SK-N-SH (cell line): ENCODE measurements around the gene CDHR4. TPM values are rescaled to one million over a fixed set of nuclear protein-coding genes. Genes with fewer than 3 reads are reported as not detected.

Source experiments
- CTCF ChIA-PET: fragments of 300-600, 350-600 bp; formaldehyde crosslinking; extraction: SDS; loops from one replicate; lab custom pipeline; 2021; lab: Yijun Ruan, JAX
- POLR2A ChIA-PET: fragments of 350-600 bp; sonication (Branson Sonifier 250); formaldehyde crosslinking; extraction: SDS; loops from one replicate; lab custom pipeline; 2020; ENCODE audit warnings: antibody characterized with exemption, inconsistent platforms; lab: Yijun Ruan, JAX
- DNase-seq: peaks from one replicate; pipeline ENCODE4 v3.0.0; 2012
- H2AFZ ChIP-seq: fragments of 200-600 bp; sonication (generic); 2 replicates; pipeline ENCODE4 v1.8.1; 2016; ENCODE audit warnings: antibody characterized with exemption, mild to moderate bottlenecking, low read depth
- H3F3A ChIP-seq: fragments of 200-600 bp; sonication (generic); replicated peaks from 2 replicates; pipeline ENCODE3; 2016; ENCODE audit warnings: antibody characterized with exemption, mild to moderate bottlenecking; ENCODE audit not compliant: insufficient read depth
- H3K27ac ChIP-seq, 2 experiments: fragments of 200-500 bp in 1 of 2; fragments of 200-600 bp in 1 of 2; sonication (Bioruptor generic) in 1 of 2; sonication (generic), shearing (Covaris generic) in 1 of 2; 2 replicates each; pipeline versions ENCODE4 v1.5.1 to v1.6.1; 2014 to 2016; ENCODE audit warnings: low read depth in 2 of 2, inconsistent platforms in 1 of 2, low read length in 1 of 2, mild to moderate bottlenecking in 1 of 2, mixed read lengths in 1 of 2
- H3K27me3 ChIP-seq: fragments of 200-600 bp; sonication (generic), shearing (Covaris generic); 2 replicates; pipeline ENCODE4 v1.6.1; 2016; ENCODE audit warnings: mixed run types; ENCODE audit not compliant: insufficient read depth
- H3K36me3 ChIP-seq, 2 experiments: fragments of 200-500 bp in 1 of 2; fragments of 200-600 bp in 1 of 2; sonication (Bioruptor generic) in 1 of 2; sonication (generic) in 1 of 2; replicated peaks in 1 of 2; 2 replicates each; pipeline versions ENCODE3 to v1.5.1; 2014 to 2016; ENCODE audit warnings: low read length in 1 of 2, mild to moderate bottlenecking in 1 of 2; ENCODE audit not compliant: insufficient read depth in 2 of 2, control insufficient read depth in 1 of 2
- H3K4me1 ChIP-seq, 2 experiments: fragments of 200-500 bp in 1 of 2; fragments of 200-600 bp in 1 of 2; sonication (Bioruptor generic) in 1 of 2; sonication (generic), shearing (Covaris generic) in 1 of 2; 2 replicates each; pipeline versions ENCODE4 v1.5.1 to v1.6.1; 2014 to 2016; ENCODE audit warnings: low read depth in 1 of 2, low read length in 1 of 2, mixed run types in 1 of 2; ENCODE audit not compliant: insufficient read depth in 2 of 2, control insufficient read depth in 1 of 2
- H3K4me2 ChIP-seq: fragments of 200-600 bp; sonication (generic), shearing (Covaris generic); 2 replicates; pipeline ENCODE4 v1.6.1; 2017; ENCODE audit warnings: mixed run types
- H3K4me3 ChIP-seq, 2 experiments: fragments of 200-500 bp in 1 of 2; fragments of 200-600 bp in 1 of 2; sonication (Bioruptor generic) in 1 of 2; sonication (generic), shearing (Covaris generic) in 1 of 2; 2 replicates each; pipeline versions ENCODE4 v1.5.1 to v1.8.1; 2014 to 2016; ENCODE audit warnings: low read depth in 2 of 2, inconsistent platforms in 1 of 2, low read length in 1 of 2, mild to moderate bottlenecking in 1 of 2, mixed read lengths in 1 of 2, moderate library complexity in 1 of 2
- H3K79me2 ChIP-seq: fragments of 200-600 bp; sonication (generic); 2 replicates; pipeline ENCODE4 v1.8.1; 2017; ENCODE audit warnings: mild to moderate bottlenecking; ENCODE audit not compliant: insufficient read depth
- H3K9ac ChIP-seq: fragments of 200-600 bp; sonication (generic); 2 replicates; pipeline ENCODE4 v1.6.1; 2017; ENCODE audit warnings: mixed run types
- H3K9me2 ChIP-seq: fragments of 200-600 bp; sonication (generic); 2 replicates; pipeline ENCODE4 v1.6.1; 2017; ENCODE audit warnings: mixed run types
- H3K9me3 ChIP-seq: fragments of 200-600 bp; sonication (generic); 2 replicates; pipeline ENCODE4 v1.6.1; 2017; ENCODE audit warnings: mixed run types, mild to moderate bottlenecking, moderate library complexity
- H4K20me1 ChIP-seq: fragments of 200-600 bp; sonication (generic); 2 replicates; pipeline ENCODE4 v1.6.1; 2017; ENCODE audit warnings: mild to moderate bottlenecking, mixed run types; ENCODE audit not compliant: insufficient read depth
- EZH2phosphoT487 ChIP-seq: fragments of 200-600 bp; sonication (generic); IDR thresholded peaks from 2 replicates; pipeline ENCODE4 v1.6.1; 2017; ENCODE audit warnings: low read depth, mixed run types, mild to moderate bottlenecking, antibody characterized with exemption, moderate library complexity, borderline replicate concordance
- FOXJ3 ChIP-seq: sonication (generic); formaldehyde crosslinking; IDR thresholded peaks from 2 replicates; pipeline ENCODE4 v1.5.1; 2020; ENCODE audit warnings: mild to moderate bottlenecking, missing genetic modification reagents
- GABPA ChIP-seq: IDR thresholded peaks from 2 replicates; pipeline ENCODE4 v1.4.0; 2012; ENCODE audit warnings: low read depth, mild to moderate bottlenecking
- MXI1 ChIP-seq: IDR thresholded peaks from 2 replicates; pipeline ENCODE4 v1.6.1; 2012; ENCODE audit warnings: mild to moderate bottlenecking, low read depth, low read length, improper control_type of control experiment
- PBX3 ChIP-seq: IDR thresholded peaks from 2 replicates; pipeline ENCODE4; 2012
- POLR2AphosphoS5 ChIP-seq: IDR thresholded peaks from 2 replicates; pipeline ENCODE4 v1.6.1; 2012; ENCODE audit warnings: low read depth, low read length
- RCOR1 ChIP-seq: fragments of 150-350 bp; IDR thresholded peaks from 2 replicates; pipeline ENCODE4 v1.6.1; 2017; ENCODE audit warnings: antibody characterized with exemption, low read length
- RFX5 ChIP-seq: IDR thresholded peaks from 2 replicates; pipeline ENCODE4 v1.6.1; 2012; ENCODE audit warnings: mild to moderate bottlenecking, improper control_type of control experiment, low read length
- SIN3A ChIP-seq: IDR thresholded peaks from 2 replicates; pipeline ENCODE4 v1.6.1; 2012; ENCODE audit warnings: low read depth, mild to moderate bottlenecking, low read length, moderate library complexity, borderline replicate concordance
- TAF1 ChIP-seq: IDR thresholded peaks from 2 replicates; pipeline ENCODE4 v1.6.1; 2012; ENCODE audit warnings: low read depth, mild to moderate bottlenecking, low read length, moderate library complexity, borderline replicate concordance
- TCF12 ChIP-seq: IDR thresholded peaks from 2 replicates; pipeline ENCODE4 v1.4.0; 2012
- TEAD4 ChIP-seq: IDR thresholded peaks from 2 replicates; pipeline ENCODE4 v1.4.0; 2012; ENCODE audit warnings: mild to moderate bottlenecking, borderline replicate concordance; ENCODE audit not compliant: insufficient read depth
- USF2 ChIP-seq: fragments of 150-350 bp; IDR thresholded peaks from 2 replicates; pipeline ENCODE4 v1.6.1; 2017; ENCODE audit warnings: antibody characterized with exemption, low read length, low read depth, borderline replicate concordance
- WGBS: methylation state at CpG from one replicate; pipeline ENCODE4 v1.1.6; 2017; ENCODE audit warnings: low lambda C conversion rate; 5-methylcytosine and 5-hydroxymethylcytosine counted together
- polyA plus RNA-seq, 3 experiments: library from polyadenylated mRNA; depleted of rRNA; stranded (reverse); fragments of >200 nt; gene quantifications; 2 replicates each; pipeline ENCODE4 v1.2.3, GENCODE V29; 2012

Gene CDHR4
- polyA plus RNA-seq, 1 of the 3 experiments (the other 2 are of a cell fraction) = 0.07 TPM

GRCh38 chr3:49805367-49805782 is 5.7 kb upstream of the CDHR4 start:
- peaks cover 16 to 64% of the 10 kb centered on the region in 2 experiments for H3K4me1 ChIP-seq
- no peaks in the 10 kb centered on the region for H3K36me3 ChIP-seq
- WGBS = 66% methylated on average over 3 of the region's 3 CpGs
- TF ChIP-seq EZH2phosphoT487 (no peak), TCF12 (peak; percentile 72), MXI1 (0 out of 2 replicates have a peak, but pooled peaks have one; percentile 17)
- no peak overlapping the region for H2AFZ ChIP-seq
- H3K4me3 ChIP-seq = no peak overlapping the region
- peak; percentile 55 for DNase-seq
- peak overlapping the region; percentile 95; the same call in 1 of the 2 replicates for H3K4me2 ChIP-seq
- CTCF ChIA-PET = interaction anchor here (1.0 to 17.6 kb wide), 5 partner anchors 13 to 102 kb away, joined by 3 to 386 read pairs (median 3); no protein-coding TSS in a partner anchor
- H3K27me3 ChIP-seq = no peaks in the 10 kb centered on the region
- H3K79me2 ChIP-seq = no peaks in the 10 kb centered on the region
- no peaks in the 10 kb centered on the region for H3K9me3 ChIP-seq
- H4K20me1 ChIP-seq = no peaks in the 10 kb centered on the region
- POLR2A ChIA-PET = interaction anchor here (0.6 to 5.0 kb wide), 5 partner anchors 19 to 135 kb away, joined by 3 to 37 read pairs (median 4); partner anchors contain the start of gene RBM6
- H3F3A ChIP-seq = no peaks in the 10 kb centered on the region
- H3K27ac ChIP-seq = peak overlapping the region in 1 of 2 experiments; percentile 98; a peak in 2 of 4 replicates
- H3K9me2 ChIP-seq = no peaks in the 10 kb centered on the region
- H3K9ac ChIP-seq = no peak overlapping the region

- Histone ChIP-seq H3F3A (no peaks in the 10 kb centered on the region), H3K9ac (no peak overlapping the region), H3K79me2 (no peaks in the 10 kb centered on the region), H3K27me3 (no peaks in the 10 kb centered on the region), H3K4me2 (peak overlapping the region; percentile 95), H3K36me3 (no peaks in the 10 kb centered on the region), H4K20me1 (no peaks in the 10 kb centered on the region)
- POLR2A ChIA-PET = interaction anchor here (1.0 to 5.0 kb wide), 4 partner anchors 22 to 136 kb away, joined by 3 to 37 read pairs (median 8); partner anchors contain the start of gene RBM6
- no peak for TF ChIP-seq FOXJ3
- TF ChIP-seq, all 33 proteins: peak for 0
- Histone ChIP-seq H3K9me3 (no peaks in the 10 kb centered on the region), H3K27ac (peak overlapping the region in 1 of 2 experiments; percentile 98; a peak in 2 of 4 replicates), H3K4me1 (peaks cover 16 to 58% of the 10 kb centered on the region in 2 experiments), H3K4me3 (peak overlapping the region; percentile 83 to 94; a peak in 3 of 4 replicates), H2AFZ (no peak overlapping the region), H3K9me2 (no peaks in the 10 kb centered on the region)
- no peak for DNase-seq
- CTCF ChIA-PET = interaction anchor here (0.8 to 17.6 kb wide), 17 partner anchors 7 to 285 kb away, joined by 3 to 386 read pairs (median 6); partner anchors contain the start of genes CAMKV, IP6K1 and RBM6
- WGBS = 88% methylated on average over 9 of the region's 26 CpGs
Measured at GRCh38 chr3:49804141-49805041, 4.7 kb upstream of the CDHR4 start.

GRCh38 chr3:49803465-49804140 is 3.9 kb upstream of the CDHR4 start:
- no peaks in the 10 kb centered on the region for H3F3A ChIP-seq
- peak overlapping the region; percentile 83 to 94 for H3K4me3 ChIP-seq
- peak overlapping the region; percentile 95 for H3K4me2 ChIP-seq
- 0% methylated on average over 22 of the region's 41 CpGs for WGBS
- DNase-seq = peak; percentile 84
- H4K20me1 ChIP-seq = no peaks in the 10 kb centered on the region
- peak overlapping the region; percentile 95 for H2AFZ ChIP-seq
- ChIA-PET CTCF (interaction anchor here (0.6 to 17.6 kb wide), 35 partner anchors 8 to 355 kb away, joined by 3 to 386 read pairs (median 6); partner anchors contain the start of genes AMIGO3, CAMKV, GMPPB and IP6K1), POLR2A (interaction anchor here (0.6 to 5.0 kb wide), 9 partner anchors 36 to 151 kb away, joined by 3 to 37 read pairs (median 3); partner anchors contain the start of genes MON1A and RBM6)
- H3K36me3 ChIP-seq = no peaks in the 10 kb centered on the region
- H3K4me1 ChIP-seq = peaks cover 16 to 50% of the 10 kb centered on the region in 2 experiments
- no peaks in the 10 kb centered on the region for H3K9me2 ChIP-seq
- no peaks in the 10 kb centered on the region for H3K27me3 ChIP-seq
- no peaks in the 10 kb centered on the region for H3K79me2 ChIP-seq
- H3K9me3 ChIP-seq = no peaks in the 10 kb centered on the region
- H3K27ac ChIP-seq = peak overlapping the region; percentile 13 to 98; a peak in 3 of 4 replicates
- H3K9ac ChIP-seq = peak overlapping the region; percentile 73; the same call in 1 of the 2 replicates
- TF ChIP-seq TEAD4 = no peak
- TF ChIP-seq POLR2AphosphoS5 = no peak
- no peak for TF ChIP-seq PBX3
- TF ChIP-seq GABPA = no peak
- no peak for TF ChIP-seq TCF12
- no peak for TF ChIP-seq SIN3A
- no peak for TF ChIP-seq RFX5
- no peak; the same call in 1 of the 2 replicates for TF ChIP-seq MXI1
- no peak for TF ChIP-seq RCOR1
- TF ChIP-seq USF2 = no peak
- no peak for TF ChIP-seq TAF1
